Smooth muscle cell (in vitro differentiated cells): ENCODE results near the gene ERICH6. TPM values are rescaled to one million over a fixed set of nuclear protein-coding genes. Genes with fewer than 3 reads are reported as not detected.

Source experiments
- DNase-seq: peaks from one replicate; lab custom pipeline; 2025; ENCODE audit not compliant: unreplicated experiment; lab: John Stamatoyannopoulos, UW
- H2AFZ ChIP-seq: fragments of 200-600 bp; sonication (generic); 2 replicates; pipeline ENCODE4 v1.6.0; 2016; ENCODE audit warnings: antibody characterized with exemption, low read depth, mild to moderate bottlenecking
- H3F3A ChIP-seq: fragments of 200-600 bp; sonication (generic); 2 replicates; pipeline ENCODE4 v1.6.0; 2017; ENCODE audit warnings: antibody characterized with exemption, low read depth
- H3K27ac ChIP-seq: fragments of 200-600 bp; sonication (generic); 2 replicates; pipeline ENCODE4 v1.5.1; 2016; ENCODE audit warnings: low read depth, mild to moderate bottlenecking
- H3K27me3 ChIP-seq: fragments of 200-600 bp; sonication (generic); 2 replicates; pipeline ENCODE4 v1.6.1; 2016; ENCODE audit warnings: low read depth, mild to moderate bottlenecking
- H3K36me3 ChIP-seq: fragments of 200-600 bp; sonication (generic); 2 replicates; pipeline ENCODE4 v1.5.1; 2016; ENCODE audit warnings: low read depth
- H3K4me1 ChIP-seq: fragments of 200-600 bp; sonication (generic); 2 replicates; pipeline ENCODE4 v1.5.1; 2016; ENCODE audit warnings: low read depth
- H3K4me2 ChIP-seq: fragments of 200-600 bp; sonication (generic); 2 replicates; pipeline ENCODE4 v1.6.0; 2016; ENCODE audit warnings: mild to moderate bottlenecking
- H3K4me3 ChIP-seq: fragments of 200-600 bp; sonication (generic); 2 replicates; pipeline ENCODE4 v1.5.1; 2016; ENCODE audit warnings: mild to moderate bottlenecking
- H3K79me2 ChIP-seq: fragments of 200-600 bp; sonication (generic); 2 replicates; pipeline ENCODE4 v1.6.0; 2016; ENCODE audit warnings: low read depth, mild to moderate bottlenecking
- H3K9ac ChIP-seq: fragments of 200-600 bp; sonication (generic); 2 replicates; pipeline ENCODE4 v1.6.0; 2016; ENCODE audit warnings: low read depth
- H3K9me3 ChIP-seq: fragments of 200-600 bp; sonication (generic); replicated peaks from 2 replicates; pipeline ENCODE4 v1.5.1; 2016; ENCODE audit warnings: low read depth
- H4K20me1 ChIP-seq: fragments of 200-600 bp; sonication (generic); 2 replicates; pipeline ENCODE4 v1.6.0; 2016; ENCODE audit warnings: low read depth
- WGBS: methylation state at CpG from one replicate; pipeline ENCODE4 v1.1.7; 2016; ENCODE audit warnings: low lambda C conversion rate; 5-methylcytosine and 5-hydroxymethylcytosine counted together
- polyA plus RNA-seq: library from polyadenylated mRNA; unstranded; fragments of >200 nt; fragmentation: Nextera tagmentation; extraction: Ambion mirVana; gene quantifications from 2 replicates; pipeline ENCODE4 v1.2.1, GENCODE V29; 2016
- total RNA-seq: library from RNA; depleted of rRNA; stranded (reverse); fragments of >200 nt; gene quantifications from 2 replicates; pipeline ENCODE4 v1.2.3, GENCODE V29; 2014
- TF ChIP-seq, protein P1 (sequence below): fragments of 200-600 bp; sonication (generic); IDR thresholded peaks from 2 replicates; pipeline ENCODE4 v1.5.1; 2017; ENCODE audit warnings: borderline replicate concordance, mild to moderate bottlenecking, antibody characterized with exemption; ENCODE audit not compliant: insufficient read depth, poor library complexity, severe bottlenecking

Gene ERICH6
- total and polyA plus RNA-seq, 2 experiments from 2014 or later: 0.38 TPM; not detected in 1

DNA sequence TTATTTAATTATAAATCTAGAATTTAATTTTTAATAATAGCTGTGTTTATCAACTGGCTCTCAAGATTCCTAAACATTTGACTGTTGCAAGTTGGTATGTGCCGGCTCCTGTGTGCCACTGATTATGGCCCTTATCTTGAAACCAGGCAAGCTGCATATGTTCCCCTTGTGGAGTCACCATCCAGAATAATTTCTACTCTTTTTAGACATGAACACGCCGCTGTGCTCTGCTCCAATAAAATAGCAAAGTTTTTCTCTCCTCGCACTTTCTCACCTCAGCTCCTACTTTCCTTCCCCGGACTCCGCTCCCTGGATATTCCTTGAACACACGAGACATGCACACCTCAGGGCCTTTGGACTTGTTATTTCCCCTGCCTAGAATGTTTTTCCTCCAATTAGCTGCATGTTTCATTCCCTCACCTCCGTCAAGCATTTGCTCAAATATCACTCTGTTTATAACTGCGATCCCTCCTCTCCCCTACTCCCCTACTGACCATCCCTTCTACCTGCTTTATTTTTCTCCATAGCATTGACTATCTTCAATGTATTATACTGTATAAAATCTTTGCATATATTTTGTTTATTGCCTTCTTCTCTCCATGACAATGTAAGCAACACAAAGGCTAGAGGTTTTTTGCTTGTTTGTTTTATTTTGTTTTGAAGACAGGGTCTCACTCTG is 26.1 kb upstream of the ERICH6 start:
- Histone ChIP-seq H2AFZ (no peak overlapping the region), H3K4me1 (peaks cover 8% of the 10 kb centered on the region), H3F3A (peaks cover 13% of the 10 kb centered on the region), H3K4me3 (no peak overlapping the region), H3K9ac (no peak overlapping the region), H3K27ac (no peak overlapping the region), H3K36me3 (no peaks in the 10 kb centered on the region), H3K9me3 (no peaks in the 10 kb centered on the region), H4K20me1 (no peaks in the 10 kb centered on the region), H3K79me2 (no peaks in the 10 kb centered on the region), H3K27me3 (no peaks in the 10 kb centered on the region), H3K4me2 (no peak overlapping the region)
- TF ChIP-seq, protein P1, sequence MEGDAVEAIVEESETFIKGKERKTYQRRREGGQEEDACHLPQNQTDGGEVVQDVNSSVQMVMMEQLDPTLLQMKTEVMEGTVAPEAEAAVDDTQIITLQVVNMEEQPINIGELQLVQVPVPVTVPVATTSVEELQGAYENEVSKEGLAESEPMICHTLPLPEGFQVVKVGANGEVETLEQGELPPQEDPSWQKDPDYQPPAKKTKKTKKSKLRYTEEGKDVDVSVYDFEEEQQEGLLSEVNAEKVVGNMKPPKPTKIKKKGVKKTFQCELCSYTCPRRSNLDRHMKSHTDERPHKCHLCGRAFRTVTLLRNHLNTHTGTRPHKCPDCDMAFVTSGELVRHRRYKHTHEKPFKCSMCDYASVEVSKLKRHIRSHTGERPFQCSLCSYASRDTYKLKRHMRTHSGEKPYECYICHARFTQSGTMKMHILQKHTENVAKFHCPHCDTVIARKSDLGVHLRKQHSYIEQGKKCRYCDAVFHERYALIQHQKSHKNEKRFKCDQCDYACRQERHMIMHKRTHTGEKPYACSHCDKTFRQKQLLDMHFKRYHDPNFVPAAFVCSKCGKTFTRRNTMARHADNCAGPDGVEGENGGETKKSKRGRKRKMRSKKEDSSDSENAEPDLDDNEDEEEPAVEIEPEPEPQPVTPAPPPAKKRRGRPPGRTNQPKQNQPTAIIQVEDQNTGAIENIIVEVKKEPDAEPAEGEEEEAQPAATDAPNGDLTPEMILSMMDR: no peak
- DNase-seq: no peak
- 79% methylated on average over 9 of the region's 9 CpGs for WGBS

DNA sequence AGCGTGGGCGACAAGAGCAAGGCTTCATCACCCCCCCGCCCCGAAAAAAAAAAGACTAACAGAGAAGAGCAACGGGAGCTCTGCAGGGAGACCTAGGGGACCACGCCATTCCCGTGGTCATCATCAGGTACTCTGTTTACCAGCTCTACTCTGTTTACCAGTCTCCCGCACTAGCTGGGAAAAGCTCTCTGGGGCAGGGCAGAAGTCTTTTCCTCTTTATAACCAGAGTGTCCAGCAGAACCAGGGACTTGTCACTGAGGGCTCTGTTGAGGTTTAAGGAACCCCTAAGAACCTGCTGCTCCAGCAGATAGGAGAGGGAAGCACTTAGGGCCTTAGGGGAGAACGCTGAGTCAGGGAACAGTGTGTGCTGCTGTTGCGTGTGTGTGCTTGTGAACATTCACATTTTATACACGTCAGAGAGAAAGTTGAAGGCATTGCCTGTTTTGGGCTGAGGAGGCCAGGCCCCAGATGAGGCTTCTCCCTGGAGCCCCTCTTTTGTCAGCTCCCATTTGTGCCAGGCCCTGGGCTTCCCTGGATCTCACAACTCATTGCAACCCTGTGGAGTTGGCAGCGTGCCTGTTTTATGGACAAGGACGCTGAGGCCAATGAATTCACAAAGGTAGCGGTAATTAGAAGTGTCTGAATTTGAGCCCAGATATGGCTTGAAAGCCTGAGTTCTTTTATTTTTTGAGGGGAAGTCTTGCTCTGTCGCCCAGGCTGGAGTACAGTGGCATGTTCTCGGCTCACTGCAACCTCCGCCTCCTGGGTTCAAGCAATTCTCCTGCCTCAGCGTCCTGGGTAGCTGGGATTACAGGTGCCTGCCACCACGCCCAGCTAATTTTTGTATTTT is 24.2 kb upstream of the ERICH6 start:
- no peak for DNase-seq
- Histone ChIP-seq H3K36me3 (no peaks in the 10 kb centered on the region), H3K79me2 (no peaks in the 10 kb centered on the region), H3K4me1 (peaks cover 2% of the 10 kb centered on the region), H2AFZ (no peak overlapping the region), H3F3A (no peaks in the 10 kb centered on the region), H3K9me3 (no peaks in the 10 kb centered on the region), H3K9ac (no peak overlapping the region), H3K27ac (no peak overlapping the region), H3K27me3 (no peaks in the 10 kb centered on the region), H3K4me2 (no peak overlapping the region), H4K20me1 (no peaks in the 10 kb centered on the region), H3K4me3 (no peak overlapping the region)
- TF ChIP-seq, protein P1: no peak
- WGBS: 92% methylated on average over 19 of the region's 19 CpGs

DNA sequence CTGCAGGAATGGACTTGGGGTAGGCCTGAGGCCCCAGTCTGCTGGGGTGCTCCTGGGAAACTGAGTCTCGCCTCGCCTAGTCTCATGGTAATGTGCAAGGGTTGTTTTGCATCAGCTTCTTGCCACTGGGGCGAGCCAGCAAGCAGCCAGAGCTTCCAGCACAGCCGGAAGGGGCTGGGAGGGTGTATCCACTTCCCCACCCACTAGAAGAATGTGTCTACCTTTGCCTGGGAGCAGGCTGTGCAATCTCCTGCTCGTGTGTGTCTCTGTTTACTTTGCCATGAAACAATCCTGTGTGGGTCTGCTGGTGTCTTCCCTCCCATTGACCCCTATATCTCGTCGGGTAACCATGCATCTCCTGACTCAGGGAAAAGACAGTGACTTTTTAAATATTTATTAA is 21.8 kb upstream of the ERICH6 start:
- Histone ChIP-seq H3K9me3 (no peaks in the 10 kb centered on the region), H3K4me1 (peaks cover 2% of the 10 kb centered on the region), H3K27ac (no peak overlapping the region), H3K36me3 (no peaks in the 10 kb centered on the region), H3K79me2 (no peaks in the 10 kb centered on the region), H3F3A (no peaks in the 10 kb centered on the region), H3K9ac (no peak overlapping the region), H4K20me1 (no peaks in the 10 kb centered on the region), H3K4me2 (no peak overlapping the region), H2AFZ (no peak overlapping the region), H3K27me3 (no peaks in the 10 kb centered on the region), H3K4me3 (no peak overlapping the region)
- no peak for DNase-seq
- WGBS: 94% methylated on average over 7 of the region's 7 CpGs
- TF ChIP-seq, protein P1: no peak
